Gastroesophageal sphincter (tissue), 3 donors: Measurements from ENCODE around the gene EEF1A1.
A peak's percentile ranks its signal among the peaks of the same experiment; 100 is the strongest.

Experiments used
- EP300 ChIP-seq: sonication (generic); formaldehyde crosslinking; IDR thresholded peaks from one replicate; pipeline ENCODE4 v1.6.1; 2017; ENCODE audit warnings: antibody characterized with exemption, mild to moderate bottlenecking
- POLR2AphosphoS5 ChIP-seq: sonication (generic); formaldehyde crosslinking; IDR thresholded peaks from one replicate; pipeline ENCODE4 v1.6.1; 2017; ENCODE audit warnings: antibody characterized with exemption
- TF ChIP-seq, protein P1 (sequence below), 4 experiments: fragments of 200-600 bp in 2 of 4; fragments of 450-650 bp in 2 of 4; sonication (generic) in 1 of 4; IDR thresholded peaks; one replicate each; pipeline ENCODE4 v1.5.1; 2017 to 2019; ENCODE audit warnings: antibody characterized with exemption in 4 of 4, mild to moderate bottlenecking in 2 of 4, moderate library complexity in 2 of 4

GRCh38 chr6:73519926-73520687 lies 725 bp downstream of the EEF1A1 start:
- TF ChIP-seq, protein P1, sequence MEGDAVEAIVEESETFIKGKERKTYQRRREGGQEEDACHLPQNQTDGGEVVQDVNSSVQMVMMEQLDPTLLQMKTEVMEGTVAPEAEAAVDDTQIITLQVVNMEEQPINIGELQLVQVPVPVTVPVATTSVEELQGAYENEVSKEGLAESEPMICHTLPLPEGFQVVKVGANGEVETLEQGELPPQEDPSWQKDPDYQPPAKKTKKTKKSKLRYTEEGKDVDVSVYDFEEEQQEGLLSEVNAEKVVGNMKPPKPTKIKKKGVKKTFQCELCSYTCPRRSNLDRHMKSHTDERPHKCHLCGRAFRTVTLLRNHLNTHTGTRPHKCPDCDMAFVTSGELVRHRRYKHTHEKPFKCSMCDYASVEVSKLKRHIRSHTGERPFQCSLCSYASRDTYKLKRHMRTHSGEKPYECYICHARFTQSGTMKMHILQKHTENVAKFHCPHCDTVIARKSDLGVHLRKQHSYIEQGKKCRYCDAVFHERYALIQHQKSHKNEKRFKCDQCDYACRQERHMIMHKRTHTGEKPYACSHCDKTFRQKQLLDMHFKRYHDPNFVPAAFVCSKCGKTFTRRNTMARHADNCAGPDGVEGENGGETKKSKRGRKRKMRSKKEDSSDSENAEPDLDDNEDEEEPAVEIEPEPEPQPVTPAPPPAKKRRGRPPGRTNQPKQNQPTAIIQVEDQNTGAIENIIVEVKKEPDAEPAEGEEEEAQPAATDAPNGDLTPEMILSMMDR (IDR thresholded peaks at IDR 0.05) = no peak
- TF ChIP-seq EP300 (no peak), POLR2AphosphoS5 (peak; percentile 77)
